HG02852 (cell line): ENCODE results near the gene DUSP6.

Source experiments
- ATAC-seq: cut with Tn5 transposase; IDR thresholded peaks from one replicate; pipeline ENCODE4 v1.9.1; 2021; ENCODE audit warnings: mild to moderate bottlenecking, moderate library complexity; ENCODE audit not compliant: unreplicated experiment

Gene DUSP6

DNA sequence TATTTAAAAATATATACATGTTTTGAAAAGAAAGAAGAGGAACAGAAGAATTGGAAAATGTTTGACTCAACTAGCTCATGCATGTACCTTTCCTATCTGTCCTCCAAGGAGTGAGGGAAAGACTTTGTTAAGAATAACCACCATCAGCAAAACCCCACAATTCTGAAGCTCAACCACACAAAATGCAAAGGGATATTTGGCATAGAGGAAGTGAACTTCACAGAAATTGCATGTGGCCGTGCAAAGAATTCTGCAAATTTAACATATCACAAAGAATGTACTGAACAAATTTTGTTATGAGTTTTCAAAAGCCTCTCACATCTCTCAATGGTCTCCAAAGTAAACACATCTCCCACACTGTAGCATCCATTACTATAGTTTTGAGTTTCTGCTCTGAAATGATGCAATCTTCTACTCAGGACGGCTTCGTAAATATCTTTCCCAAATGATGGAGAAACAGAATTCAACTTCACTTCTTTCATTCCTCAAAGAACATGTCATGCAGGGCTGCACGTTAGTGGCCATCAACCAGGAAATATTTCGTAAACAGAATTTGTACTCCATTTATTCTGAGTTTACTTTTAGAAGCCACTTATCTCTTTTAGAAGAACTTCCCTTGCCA, 17.6 kb downstream of the DUSP6 start:
- ATAC-seq = no peak

DNA sequence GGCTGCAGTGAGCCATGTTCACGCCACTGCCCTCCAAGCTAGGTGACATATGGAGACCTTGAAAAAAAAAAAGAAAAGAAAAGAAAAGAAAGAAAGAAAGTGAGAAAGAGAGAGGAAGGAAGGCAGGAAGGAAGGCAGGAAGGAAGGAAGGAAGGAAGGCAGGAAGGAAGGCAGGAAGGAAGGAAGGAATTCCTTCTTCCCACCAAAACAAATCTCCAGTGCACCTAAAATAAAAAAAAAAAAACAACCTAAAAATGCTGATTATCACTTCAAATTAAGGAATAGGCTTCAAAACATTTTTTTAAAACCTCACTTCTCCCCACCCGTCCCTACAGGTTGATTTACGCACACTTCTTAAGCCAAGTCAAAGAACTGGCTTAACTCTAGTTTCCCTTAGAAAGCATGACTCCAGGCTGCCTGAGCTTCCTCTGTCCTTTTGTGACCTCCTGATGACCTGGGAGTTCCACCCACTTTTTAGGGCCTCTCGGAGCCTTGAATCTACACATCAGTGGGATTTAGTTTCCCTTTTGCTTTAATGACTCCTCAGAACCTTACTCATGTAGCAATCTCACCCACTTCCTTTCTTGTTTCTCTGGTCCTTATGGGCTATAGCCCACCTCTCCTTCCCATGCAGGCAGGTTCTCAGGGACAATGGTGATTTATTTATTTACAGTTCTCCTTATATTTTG, 18.6 kb downstream of the DUSP6 start:
- ATAC-seq = no peak

DNA sequence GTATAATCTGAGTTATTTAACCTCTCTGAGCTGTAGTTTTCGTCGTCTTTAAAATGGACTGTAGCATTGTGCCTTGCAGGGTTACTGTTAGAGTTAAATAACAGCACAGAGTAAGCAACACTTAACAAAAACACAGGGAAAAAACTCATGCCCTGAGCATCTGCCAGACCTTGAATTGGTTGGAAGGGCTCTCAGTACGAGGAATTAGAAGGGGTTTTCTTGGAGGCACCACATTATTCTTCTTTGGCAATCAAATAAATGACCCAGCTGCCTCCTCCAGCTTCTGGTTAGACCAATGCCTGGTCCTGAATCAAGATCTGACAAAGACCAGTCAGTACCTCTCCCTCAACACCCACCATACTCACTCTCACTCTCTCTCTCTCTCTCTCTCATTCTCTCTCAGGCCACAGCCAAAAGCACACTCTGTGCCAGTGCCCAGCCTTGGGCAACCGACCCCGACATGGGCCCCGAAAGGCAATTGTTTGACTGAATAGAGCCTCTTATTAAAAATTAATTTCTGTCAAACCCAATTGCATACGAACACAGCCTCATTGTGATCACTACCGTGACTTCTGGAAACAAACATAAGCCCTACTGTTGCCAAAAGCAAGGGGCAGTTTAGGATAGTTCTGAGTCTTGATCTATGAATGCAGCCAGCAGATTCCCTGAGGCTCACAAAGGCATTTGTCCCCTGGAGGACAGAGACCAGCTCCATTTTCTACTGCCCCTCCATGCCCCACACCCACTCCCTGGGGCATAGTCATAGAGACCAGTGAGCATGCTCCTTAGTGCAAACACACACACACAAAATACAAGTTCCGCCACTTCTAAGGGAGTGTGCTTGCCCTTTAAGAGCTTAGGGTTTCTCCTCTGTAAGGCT, 23.9 kb downstream of the DUSP6 start:
- no peak for ATAC-seq

DNA sequence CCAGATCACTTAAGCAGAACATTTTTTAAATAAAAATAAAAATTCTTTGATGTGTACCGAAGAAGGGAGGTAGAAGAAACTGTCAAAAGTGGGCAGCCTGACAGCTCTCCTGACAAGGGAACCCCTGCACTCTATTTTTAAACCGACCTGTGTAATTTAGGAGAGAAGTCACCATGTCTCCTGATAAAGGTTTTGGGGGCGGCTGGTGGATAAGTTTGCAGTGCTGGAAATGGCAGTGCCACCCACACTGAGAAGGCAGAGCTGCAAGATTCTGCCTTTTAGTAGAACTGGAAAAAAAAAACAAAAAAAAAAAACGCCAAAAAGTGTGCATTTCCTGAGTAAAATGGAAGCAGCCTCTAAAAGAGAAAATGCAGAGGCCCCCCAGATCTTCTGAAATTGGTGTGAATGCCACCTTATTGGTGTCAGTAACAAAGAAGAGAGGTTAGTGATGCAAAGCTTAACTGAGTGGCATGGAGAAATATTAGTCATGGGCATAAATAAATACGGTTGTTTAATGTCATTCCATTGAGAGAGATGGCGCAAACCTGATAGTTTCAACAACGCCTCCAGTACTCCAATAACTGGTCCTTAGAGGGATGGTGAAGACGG, 24.7 kb downstream of the DUSP6 start:
- no peak for ATAC-seq

DNA sequence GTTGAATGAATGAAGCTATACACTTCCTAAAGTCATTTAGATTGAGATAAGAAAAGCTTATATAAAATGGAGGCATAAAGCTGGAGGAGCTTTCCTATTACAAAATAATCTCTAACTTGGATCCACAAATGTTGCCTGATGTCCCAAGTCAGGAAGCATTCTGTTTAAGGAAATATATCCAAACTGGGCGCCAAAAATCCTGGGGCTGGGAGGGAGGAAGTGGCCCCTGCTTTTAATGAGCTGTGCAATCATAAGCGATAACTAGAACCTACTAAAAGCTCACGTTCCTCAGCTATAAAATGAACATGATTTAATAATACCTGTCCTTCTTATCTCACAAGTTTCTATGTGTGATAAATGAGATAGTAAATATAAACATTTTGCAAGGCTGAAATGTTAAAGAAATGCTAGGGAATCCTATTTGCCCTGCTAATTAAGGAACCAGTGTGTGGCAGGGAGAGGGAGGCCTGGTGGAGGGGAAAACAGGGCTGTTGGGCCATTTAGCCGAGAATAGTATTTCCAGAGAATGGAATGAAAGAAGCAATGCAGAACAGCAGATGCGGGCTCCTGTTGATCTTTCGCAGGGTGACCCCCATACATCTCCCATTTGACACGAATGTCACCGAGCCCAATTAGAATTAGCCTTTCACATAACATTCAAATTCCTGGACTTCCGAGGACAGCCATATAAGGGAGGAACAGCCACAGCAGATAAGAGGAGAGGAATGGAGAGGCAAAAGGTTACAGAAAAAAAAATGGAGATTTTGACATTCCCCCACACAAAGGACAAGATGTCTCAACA, 25.9 kb downstream of the DUSP6 start:
- no peak for ATAC-seq

DNA sequence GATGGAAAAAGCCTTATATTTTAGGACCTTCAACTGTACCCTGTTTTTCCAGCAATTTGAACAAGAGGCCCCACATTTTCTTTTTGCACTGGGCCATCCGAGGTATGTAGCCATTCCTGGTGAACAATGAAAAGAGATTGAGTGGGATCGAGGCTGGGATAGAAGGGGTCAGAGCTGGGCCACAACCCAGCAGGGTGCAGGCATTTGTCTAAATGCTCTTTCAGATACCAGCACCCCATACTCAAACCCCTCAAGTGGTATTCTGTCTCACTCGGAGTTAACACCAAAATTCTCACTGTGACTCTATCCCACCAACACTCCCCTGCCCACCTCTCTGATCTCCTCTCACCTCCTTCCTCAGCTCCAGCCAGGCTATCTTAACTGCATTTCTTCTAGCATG, 26.8 kb downstream of the DUSP6 start:
- ATAC-seq = no peak

DNA sequence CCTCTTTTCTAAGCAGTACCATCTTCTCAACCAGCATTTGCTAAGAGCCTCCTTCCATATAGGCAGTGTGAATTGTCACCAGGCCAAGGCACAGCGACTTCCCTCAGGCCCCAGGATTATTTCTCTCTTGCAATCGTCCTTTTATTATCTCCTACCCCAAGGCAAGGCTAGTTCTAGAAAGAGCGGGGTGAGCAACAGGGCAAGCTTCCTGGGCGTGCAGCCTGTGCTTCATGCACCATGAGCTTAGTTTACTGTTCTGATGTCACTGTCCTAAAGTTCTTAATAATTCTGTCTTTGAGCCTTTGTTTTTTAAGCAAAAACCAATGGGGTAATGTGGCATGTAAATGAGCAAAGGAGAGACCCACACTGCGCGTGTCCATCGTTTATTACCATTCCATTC, 27.9 kb downstream of the DUSP6 start:
- no peak for ATAC-seq

DNA sequence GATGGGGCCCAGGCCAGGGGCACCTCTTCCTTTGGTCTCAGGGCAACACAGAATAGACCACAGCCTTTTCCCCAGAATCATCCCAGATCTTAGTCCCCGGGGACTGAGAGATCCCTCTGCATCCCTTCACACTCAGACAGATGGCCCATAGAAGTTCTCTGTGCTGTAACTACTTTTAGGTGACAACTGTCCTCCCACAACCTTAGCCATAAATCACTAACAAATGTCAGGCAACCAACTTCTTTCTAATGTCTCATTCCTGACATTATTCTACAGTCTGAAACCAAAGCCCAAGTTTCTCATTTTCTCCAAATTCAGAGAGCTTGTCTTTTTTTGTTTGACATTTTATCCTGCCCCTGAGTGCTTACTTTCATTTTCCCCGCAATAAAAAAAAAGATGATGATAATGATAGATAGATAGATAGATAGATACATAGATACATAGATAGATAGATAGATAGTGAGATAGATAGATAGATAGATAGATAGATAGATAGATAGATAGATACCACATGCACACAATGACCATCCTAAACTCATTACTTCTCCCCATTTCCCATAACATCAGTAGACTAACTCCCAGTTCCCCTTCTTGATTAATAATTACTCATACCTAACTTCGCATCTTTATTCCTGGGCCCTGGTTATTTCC, 28.6 kb downstream of the DUSP6 start:
- no peak for ATAC-seq

DNA sequence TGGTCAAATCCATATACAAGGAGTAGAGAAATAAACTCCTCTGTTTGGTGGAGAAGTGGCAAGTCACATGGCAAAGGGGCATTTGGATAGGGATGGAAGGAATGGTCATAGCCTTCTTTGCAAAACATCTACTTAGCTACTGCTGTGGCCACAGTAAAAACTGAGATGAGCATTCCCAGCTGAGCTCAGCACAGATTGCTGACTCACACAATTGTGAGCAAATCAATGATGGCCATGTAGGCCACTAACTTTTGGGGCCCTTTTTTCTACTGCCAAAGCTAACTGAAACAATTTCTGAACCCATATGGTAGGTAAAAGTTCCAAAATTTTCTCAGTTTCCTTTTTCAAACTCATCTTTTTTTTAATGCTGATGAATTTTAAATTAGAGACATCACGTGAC, 31.6 kb downstream of the DUSP6 start:
- no peak for ATAC-seq

DNA sequence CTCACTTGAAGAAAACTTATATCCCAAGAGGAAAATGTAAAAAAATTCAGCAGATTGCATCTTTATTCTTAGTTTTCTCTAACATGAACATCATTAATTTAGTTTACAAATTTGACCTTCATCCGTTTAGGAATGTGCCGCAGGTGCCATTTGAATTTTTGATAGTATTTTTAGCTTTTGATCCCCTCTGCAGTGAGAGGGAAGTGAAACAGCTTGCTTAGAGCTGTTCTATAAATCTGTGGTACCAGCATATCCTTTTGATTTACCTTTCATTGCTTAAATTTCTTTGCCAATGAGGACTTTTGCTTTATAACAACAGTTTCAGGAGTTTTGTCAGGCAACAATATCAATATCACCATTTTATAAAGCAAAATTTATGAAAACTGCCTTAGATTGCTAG, 32.7 kb downstream of the DUSP6 start:
- ATAC-seq = no peak

DNA sequence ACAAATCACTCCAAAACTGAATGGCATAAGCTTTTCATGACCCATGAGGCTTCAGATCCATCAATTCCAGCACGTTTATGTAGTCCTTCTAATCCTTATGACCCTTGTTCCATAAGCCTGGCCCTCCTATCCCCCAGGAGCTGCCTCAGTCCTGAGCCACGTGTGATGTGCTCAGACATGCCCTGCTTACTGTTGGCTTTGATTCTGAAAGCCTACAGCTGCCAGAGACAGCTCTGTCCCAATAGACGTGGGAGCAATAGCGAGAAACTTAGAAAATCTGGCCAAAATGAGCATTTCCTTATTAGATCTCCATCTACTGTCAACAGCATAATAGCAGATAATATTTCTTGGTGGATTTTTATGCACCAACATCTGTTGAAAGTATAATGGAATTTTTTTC, 33.2 kb downstream of the DUSP6 start:
- no peak for ATAC-seq

DNA sequence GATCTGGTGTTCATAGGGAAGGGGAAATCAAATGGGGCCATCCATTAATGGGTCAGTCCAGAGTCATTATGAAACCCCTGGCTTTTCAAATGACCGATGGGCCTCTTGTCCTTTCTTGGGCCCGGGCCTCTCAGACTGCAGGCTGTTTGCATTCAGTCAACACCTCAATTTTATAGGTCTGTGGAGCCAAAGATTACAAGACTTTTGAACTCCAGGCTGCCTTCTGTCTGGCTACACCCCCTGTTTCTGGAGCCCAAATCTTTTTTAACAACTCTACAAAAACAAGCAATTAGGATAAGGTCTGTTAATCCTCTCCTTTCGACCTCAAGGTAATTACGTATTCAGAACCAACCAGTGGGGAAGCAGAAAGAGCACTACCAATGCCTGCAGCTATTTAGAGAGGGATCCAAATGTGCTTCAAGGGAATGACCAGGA, 35.6 kb downstream of the DUSP6 start:
- ATAC-seq = no peak

DNA sequence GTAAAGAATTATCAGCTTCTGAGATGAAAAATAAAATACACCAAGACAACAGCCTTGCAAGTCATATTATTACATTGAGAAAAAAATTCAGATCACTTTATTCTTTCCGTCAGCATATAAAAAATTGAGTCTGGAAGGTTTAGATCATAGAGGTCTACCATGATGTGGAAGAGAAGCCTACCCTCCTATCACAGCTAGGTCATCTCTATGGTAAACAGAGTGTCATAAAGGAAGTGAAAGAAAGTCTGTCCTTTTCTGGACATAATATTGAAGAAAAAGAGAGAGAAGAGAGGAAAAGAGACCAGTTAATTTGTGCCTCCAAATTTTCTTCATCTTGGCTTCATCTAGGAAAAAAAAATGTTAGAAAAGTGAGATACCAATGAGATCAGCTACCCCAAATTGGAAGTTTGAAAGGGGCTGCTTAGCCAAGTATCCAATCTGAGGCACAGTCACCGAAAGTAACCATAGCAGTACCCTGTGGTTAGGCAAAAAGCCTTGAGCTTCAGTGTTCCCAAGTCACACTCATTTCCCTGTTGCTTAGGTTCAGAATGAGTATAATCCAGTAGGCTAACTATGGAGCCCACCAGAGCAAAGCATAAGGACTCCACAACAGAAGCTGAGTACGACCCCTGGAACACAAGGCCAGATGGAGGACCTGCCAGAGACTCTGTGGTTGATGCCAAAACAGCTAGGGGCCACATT, 38.1 kb downstream of the DUSP6 start:
- ATAC-seq = no peak

DNA sequence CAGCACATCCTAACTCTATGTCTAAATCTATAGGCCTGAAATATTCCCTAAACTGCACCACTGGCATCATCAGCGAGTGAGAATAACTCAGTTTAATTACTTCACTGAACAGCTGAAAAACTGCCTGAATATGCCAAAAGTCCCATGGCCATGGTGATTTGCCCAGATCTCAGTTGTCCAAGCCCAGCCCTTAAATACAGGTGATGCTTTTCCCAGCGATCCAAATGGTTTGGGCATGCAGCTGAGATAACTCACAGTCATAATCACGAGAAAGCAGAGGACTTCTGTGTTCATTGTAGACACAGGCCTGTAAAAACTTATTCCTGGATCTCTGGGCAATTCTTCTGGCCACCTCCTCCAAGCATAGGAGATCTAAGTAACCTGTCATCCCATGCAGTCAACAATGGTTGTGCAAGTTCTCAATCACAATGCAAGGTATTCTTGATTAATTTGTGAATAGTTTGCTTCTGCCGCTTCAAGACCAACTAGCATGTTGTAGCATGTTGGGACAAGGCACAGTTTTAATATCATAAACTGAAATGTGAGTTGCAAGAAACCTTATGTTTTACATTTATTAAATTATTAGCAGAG, 40.5 kb downstream of the DUSP6 start:
- ATAC-seq = no peak

DNA sequence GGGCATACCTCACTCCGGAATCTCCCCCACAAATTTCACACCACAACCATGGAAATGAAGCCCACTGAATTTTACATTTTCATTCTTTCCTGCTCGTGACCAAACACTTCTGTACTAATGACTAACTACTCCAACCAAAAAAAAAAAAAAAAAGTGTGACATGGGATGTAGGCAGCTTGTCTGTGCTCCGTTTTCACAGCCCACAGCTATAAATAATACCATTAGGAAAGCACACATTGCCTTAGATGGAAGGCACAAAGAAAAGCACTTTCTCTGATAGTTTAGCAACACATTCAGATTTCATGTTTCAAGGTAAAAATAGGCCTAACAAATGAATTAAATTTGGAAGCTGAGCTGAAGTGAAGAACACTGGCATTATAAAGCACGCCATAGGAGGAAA, 42.5 kb downstream of the DUSP6 start:
- ATAC-seq = no peak

DNA sequence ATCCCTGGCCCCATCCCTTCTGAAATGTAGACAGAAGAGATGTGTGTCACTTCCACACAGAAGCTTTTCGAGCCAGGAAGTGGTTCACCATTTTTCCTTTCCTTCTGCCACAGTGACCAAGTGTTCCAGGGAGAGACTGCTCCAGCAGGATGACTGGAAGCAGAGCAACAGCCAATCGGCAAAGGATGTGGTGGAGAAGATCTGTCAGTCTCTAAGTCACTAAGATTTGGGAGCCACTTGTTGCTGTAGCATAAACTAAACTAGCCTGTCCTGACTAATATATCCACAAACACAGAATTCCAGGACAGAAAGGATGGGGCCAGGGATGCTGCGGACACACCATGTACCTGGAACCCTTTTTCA, 42.9 kb downstream of the DUSP6 start:
- ATAC-seq = no peak

DNA sequence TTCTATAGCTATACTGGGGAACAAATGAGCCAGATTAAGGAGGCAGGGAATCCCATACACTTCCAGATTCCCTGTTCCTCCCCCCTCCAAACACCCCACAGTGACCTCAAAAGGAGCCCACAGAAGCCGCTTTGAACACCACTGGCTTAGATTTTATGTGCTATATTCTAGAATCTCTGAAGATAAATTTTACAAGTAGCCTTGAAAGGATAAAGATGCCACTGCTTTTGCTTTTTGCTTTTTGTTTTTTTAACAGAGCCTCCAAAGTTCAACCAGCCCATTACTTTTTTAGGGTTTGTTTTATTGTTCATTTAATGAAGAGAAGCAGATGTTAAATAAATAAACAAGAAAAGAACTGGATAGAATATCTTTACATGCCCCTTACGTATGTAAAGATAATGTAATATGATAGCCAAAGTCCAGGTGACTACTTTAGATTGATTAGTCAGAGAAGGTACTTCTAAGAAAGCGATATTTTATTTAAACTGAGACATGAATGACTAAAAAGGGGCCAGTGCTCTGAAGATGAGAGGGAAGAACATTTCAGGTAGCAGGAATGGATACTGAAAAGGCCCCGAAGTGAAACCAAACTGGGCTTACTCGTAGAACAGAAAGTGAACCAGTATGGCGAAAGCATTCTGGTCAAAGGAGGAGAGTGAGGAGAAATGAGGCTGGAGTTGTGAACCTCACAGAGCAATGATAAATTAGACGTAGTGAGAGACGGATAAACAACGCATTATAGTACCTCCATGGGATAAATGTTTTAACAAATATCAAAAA, 44.6 kb downstream of the DUSP6 start:
- no peak for ATAC-seq

DNA sequence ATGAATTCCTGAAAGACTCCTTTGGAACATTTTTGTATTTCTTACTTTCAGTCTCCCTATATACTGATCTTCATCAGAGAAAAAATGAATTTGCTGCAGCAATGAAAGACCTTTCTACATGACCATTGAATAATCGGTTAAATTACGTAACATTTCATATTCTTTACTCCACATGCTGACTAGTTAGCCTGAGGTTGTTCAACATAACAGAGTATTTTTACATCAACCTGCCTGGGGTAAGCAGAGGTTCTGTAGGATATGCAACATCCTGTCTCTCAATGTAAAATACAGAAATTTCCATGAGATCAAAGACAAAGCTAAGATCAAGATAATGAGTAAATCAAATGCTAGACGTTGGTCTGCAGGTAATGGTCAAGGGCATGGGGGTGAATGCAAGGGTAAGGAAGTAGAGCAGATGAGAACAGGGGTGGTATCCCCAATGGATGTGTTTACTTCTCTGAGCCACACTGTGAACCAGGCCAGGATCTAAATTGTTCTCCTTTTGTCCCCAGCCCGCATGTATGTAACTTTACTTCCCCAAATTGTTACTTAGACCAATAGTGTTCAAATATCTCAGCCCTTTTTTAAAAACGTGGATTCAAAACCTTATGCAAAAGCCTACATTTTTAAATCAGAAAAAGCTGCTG, 45.4 kb downstream of the DUSP6 start:
- no peak for ATAC-seq
